GM21717 (cell line): ENCODE measurements around the gene TP53BP2.

ENCODE experiments used
- ATAC-seq: cut with Tn5 transposase; IDR thresholded peaks from one replicate; pipeline ENCODE4 v1.9.1; 2021; ENCODE audit warnings: mild to moderate bottlenecking, moderate library complexity; ENCODE audit not compliant: unreplicated experiment

Gene TP53BP2

DNA sequence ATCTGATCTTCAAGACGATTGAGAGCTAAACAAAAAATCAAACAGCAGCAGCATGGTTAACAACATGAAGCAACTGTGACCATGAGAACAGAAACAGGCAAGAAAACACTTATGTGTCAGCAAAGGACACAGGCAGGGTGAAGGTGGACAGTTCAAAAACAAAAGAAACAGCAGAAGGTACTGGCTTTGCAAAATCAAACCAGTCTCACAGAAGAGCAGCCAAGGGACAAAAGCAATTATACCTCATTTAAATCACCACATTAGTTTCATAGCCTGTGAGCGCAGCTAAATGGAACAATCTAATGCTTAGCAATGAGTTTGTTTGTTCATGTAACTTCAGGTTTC is 74.3 kb downstream of the TP53BP2 start:
- no peak for ATAC-seq

DNA sequence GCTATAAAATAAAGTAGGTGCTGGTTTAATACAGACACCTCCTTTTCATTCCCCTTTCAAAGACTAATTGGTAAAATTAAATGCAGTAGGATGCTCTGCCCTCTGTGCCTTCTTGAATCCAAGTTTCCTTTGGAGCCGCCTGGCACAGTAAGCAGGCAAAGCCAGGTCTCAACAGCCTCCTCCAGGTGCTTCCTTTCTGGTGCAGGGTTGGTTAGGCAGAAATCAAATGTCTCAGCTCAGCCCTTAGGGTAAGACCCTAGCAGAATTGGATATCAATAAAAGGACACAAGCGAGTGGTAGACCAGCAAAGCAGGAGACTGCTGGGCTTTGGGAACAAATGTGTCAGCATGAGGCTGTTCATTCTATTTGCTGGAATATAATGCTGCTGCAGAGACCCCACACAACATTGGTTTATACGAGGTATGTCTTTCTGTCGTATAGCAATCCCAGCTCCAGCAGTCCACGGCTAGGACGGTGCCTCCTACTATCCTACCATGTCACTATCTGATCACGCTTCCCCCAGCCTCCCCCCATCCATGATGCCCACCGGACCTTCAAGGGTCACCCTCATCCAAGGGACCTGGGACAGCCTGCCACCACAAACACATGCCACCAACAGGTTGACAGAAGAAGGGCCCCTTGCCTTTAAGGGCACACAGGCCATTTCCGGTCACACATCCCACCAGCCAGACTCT is 75.0 kb downstream of the TP53BP2 start:
- no peak for ATAC-seq

DNA sequence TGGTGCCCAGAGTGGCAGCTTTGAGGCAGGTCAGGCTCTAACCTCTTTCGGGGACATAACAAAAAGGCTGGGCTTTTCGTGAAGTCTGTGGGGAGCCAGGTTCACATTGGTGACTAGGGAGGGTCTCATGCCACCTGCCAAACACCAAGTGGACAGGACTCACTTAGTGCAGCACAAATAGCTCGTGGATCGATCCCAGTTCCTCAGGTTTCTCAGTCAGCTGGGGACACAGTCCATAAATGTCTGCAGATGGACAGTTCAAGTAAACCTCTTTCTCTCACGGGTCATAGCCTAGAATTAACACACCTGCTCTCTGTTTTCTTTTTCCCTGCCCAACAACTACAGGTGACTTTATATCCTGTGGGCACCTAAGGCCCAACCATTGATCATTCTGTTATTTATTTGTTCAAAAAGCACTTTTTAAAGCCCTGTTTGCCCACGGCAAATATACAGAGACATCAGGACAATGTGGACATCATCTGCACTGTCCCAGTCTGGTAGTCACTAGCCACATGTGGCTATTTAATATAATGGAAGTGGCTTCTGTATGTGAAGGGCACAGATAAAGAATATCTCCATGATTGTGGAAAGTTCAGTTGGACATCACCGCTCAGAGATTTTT is 79.9 kb downstream of the TP53BP2 start:
- ATAC-seq, result no peak

DNA sequence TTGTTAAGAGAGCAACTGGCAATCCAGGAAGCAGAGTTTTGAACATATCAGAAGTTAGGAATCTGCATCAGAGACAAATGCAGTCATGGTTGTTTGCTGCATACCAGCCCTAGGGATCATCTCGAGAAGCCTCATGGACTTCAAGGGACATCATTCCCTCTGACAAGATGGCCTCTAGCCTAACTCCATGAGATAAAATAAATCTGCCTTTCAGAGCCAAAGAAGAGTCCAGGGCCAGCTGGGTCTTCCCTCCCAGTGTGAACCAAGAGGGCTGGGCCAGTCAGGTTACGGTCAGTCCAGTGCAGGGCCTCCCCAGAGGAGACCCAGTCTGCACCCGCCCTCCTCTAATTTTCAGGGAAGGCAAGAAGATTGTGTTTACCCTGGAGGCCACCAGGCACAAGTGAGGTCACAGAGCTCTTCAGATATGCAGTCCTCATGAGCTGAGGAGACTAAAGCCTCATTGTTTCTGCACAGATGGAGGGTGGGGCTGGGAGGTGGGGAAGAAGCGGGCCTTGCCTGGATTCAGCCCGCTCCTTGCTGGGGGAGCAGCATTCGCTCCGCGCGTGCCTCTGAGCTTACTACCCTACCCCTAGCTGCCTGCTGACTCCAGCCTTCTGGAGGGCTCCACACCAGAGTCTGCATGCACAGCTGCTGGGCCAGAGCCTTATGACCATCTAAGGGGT is 80.6 kb downstream of the TP53BP2 start:
- no peak for ATAC-seq

DNA sequence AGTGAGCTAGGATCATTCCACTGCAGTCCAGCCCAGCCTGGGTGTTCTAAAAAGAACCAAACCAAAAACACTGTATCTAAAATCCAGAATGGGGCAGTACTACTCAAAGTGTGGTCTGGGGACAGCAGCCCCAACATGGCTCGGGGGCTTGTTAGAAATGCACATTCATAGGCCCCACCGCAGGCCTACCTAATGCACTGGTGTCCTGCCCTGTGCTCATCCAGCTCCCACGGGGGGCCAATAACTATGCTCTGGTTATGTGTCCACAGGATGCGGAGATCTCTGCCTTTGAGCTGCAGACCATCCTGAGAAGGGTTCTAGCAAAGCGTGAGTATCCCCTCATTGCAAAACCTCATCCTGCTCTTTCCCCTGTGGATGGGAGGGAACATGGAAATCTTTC is 81.9 kb downstream of the TP53BP2 start:
- no peak for ATAC-seq

DNA sequence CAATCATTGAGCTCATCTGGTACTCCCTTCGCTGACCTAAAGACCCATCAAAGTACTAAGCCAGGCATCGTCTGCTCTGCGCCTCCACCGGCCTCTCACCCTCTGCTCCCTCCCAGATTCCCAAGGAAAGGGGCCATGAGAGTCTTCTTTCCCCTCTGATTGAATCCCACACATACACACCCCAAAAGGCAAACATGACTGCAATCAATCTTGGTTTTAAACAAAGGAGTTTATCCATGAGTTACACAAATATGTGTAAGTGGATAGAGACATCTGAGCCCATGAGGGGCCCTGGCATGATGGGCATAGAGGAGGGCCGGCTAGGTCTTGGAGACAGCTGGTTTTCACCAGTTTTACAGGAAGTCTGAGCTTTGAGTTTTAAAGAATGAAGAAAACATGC is 82.5 kb downstream of the TP53BP2 start:
- ATAC-seq, result no peak

DNA sequence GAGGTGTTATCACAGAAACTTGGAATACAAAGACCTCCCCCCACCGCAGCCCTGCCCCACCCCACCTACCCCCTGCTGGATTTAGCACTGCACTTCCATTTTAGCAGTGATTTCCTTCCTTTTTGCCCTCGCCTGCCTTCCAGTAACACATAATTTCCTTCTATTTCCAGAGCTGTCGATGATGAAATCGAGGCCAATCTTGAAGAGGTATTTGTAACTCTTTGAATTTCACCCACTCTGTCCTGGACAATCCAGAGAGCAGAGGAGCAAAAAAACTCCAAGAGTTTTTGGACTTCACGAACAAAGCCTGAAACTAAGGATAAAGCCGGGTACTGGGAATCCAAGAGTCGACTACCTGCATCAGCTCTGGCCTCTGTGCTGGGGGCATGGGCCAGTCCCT is 84.3 kb downstream of the TP53BP2 start:
- no peak for ATAC-seq

DNA sequence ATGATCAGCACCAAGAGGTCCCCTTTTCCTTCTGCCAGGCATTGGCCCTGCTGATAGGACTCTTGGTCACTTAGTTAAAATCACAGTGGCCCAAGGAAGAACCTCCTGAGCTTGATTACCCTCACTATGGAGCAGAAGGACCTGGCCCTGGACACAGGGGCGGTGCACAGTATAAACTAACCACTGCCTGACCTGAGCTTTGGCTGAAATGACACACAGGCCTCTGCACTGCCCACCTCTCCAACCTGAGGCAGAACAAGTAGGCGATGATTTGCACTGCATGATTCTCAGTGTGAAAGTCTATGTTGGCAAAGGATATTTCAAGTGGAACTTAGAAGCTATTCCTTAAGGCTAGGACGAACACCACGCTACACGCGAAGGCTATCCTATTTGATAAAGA is 84.9 kb downstream of the TP53BP2 start:
- no peak for ATAC-seq

DNA sequence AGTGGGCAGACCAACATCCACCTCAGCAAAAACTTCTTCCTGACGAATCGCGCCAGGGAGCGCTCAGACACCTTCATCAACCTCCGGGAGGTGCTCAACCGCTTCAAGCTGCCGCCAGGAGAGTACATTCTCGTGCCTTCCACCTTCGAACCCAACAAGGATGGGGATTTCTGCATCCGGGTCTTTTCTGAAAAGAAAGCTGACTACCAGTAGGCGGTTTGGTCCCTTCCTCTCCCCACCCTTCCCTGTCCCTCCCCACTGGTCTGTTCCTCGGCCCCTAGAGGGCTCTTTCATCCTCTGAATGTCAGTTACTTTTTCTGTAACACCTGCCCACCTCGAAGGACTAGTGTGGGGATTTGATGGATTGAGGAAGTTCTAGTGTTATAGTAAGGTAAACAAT is 86.5 kb downstream of the TP53BP2 start:
- ATAC-seq, result no peak

DNA sequence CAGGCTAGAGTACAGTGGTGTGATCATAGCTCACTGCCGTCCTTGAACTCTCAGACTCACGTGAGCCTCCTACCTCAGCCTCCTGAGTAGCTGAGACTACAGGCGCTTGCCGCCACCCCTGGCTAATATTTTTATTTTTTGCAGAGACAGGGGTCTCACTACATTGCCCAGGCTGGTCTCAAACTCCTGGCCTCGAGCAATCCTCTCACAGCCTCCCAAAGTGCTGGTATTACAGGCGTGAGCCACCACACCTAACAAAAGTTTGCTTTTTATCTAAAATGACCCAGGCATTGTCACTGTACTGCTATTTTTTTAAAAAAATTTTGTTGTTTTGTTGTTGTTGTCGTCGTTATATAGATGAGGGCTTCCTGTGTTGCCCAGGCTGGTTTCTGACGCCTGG is 87.0 kb downstream of the TP53BP2 start:
- no peak for ATAC-seq

DNA sequence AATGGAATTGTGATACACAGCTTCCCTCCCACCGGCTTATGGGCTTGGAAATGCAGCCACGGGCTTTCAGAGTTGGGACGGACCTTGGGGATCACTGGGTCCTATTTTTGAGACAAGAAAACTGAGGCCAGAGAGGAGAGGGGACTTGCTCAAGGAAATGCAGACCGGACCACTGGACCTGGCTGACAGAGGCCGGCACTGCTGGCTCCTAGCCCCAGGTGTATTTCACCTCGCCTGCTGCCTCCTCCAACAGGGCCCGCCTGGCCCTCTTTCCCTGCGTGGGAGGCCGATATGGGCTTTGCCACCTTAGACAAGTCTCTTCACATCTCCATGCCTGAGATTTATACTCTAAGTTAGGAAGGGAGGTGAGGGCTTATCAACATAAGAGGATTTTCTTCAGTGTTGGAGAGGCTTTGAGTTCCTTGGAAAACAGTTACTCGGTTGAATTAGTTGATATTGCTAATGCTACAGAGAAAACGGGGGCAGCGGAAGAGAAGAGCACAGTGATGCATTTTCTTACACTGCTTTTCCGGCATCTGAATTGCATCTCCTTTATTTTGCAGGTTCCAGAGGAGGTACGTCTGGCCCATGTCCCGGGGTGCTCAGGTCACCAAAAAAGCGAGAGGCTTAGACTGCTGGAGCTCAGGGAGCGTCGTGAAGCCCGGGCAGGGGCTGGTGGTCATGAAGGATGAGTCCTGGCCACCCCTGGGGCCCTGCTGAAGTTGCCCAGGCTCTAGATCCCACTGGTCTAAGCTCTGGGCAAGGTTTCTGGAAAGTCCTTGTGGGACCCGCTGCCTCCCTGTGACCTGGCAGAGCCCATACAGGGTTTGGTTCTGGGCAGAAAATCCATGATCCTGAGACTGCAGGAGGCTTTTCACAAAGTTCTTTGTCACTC is 88.7 kb downstream of the TP53BP2 start:
- ATAC-seq, result no peak

DNA sequence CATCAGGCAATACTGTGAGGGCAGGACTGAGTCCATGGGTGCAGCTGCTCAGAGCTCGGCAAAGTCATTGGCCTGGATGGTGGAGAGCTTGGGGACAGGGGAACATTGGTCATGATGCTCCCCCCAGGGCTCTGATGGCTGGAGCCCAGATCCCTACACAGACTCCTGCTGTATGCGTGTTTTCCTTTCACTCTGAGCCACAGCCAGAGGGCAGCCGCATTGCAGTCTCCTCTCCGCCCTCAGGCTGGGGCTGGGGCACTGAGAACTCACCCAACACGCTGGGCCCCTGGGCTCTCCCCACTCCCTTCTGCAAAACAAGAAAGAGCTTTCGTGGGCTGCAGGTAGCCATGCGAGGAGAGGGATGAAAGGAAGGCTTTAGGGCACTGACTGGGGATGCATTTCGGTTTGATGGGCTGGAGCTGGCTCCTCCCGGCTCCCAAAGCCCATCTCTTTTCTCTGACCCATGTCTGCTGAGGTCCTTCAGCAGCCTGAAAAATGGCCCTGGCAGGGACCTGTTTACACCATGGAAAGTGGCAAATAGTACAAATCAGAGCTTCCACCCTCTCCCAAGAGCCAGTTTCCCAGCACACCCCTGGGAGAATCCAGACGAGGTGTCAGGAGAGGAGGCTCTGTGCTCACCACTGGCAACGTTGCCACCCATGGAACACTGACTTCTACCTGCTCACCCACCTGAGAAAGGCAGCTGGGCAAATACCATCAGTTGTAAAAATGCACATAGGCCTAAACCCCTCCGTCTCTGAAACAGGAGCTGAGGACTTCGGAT is 89.6 kb downstream of the TP53BP2 start:
- ATAC-seq, result no peak

DNA sequence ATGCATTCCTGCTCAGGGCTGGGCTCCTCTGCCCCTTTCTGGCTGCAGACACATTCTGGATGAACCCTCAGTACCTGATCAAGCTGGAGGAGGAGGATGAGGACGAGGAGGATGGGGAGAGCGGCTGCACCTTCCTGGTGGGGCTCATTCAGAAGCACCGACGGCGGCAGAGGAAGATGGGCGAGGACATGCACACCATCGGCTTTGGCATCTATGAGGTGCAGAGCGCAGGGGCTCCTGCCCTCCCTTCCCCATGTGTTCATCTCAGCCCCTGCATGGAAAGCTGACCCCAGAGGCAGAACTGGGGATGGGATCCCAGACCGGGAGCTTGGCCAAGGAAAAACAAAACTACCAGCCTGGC is 90.3 kb downstream of the TP53BP2 start:
- ATAC-seq, result no peak

DNA sequence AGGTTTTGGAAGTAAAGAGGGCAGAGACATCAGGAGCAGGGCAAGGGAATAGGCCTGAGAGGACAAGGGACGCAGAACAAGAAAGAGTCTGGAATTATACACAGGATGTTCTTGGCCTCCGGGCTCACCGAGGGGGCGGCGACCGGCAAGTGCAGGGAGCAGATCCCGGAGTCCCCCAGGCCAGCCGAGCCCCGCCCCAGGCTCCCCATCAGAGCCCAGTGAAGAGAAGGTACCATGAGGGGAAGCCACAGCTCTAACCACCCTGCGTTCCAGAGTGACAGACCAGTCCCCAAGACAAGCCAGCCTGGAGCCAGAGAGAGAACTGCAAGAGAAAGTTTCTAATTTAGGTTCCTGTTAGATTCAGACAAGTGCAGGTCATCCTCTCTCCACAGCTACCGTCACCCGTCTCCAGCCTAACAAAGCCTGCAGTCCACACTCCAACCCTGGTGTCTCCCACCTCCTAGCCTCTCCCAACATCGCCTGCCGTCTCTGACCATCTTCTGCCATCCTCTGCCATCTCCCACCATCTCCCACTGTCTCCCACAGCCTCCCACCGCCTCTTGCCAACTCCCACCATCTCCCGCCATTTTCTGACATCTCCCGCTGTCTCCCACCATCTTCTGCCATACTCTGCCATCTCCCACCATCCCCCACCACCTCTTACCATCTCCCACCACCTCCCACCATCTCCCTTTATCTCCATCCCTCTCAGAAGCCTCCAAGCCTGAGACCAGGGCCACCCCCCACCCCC is 90.9 kb downstream of the TP53BP2 start:
- ATAC-seq, result no peak

DNA sequence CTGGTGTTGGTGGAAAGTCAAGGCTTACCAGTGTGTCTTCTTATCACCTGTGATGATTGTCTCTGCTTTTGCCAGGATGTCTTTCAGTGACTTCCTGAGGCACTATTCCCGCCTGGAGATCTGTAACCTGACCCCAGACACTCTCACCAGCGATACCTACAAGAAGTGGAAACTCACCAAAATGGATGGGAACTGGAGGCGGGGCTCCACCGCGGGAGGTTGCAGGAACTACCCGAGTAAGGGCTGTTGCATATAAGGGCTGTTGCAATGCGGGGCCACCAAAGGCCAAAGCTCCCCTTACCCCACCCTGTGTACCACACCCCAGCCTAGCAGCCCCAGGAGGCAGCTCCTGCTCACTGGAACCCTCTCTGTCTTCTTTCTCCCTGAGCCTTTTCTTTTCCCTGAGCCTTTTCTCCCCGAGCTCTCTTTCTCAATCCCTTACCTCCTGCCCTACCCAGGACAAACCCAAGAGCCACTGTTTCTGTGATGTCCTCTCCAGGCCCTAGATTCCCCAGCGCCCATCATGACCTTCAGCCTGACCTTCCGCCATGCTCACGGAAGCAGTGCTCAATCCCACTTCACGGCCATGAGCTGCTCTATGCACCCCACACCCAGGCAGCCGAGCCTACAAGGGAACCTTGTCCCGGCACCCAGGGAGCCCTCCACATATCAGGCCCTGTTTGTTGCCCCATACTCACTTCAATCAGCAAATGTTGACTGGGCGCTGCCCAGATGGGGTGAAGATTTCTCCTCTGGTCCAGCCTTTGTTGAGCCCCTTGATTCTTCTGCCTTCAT is 92.8 kb downstream of the TP53BP2 start:
- no peak for ATAC-seq

DNA sequence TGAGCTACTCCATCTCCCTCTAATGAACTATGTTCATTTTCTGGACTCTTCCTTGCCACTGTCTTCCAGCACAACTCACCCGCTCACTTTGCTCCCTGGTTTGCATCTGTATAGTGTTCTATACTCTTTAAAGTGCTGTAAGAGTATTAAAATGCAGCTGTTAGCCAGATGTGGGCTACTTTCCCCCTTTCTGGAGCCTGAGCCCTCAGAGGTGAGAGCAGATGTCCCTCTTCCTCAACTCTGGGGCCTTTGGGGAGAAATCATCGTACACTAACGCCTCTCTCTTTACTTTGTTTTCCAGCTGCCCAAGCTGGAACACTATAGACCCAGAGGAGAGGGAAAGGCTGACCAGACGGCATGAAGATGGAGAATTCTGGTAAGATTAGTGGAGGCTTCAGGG is 94.1 kb downstream of the TP53BP2 start:
- no peak for ATAC-seq

DNA sequence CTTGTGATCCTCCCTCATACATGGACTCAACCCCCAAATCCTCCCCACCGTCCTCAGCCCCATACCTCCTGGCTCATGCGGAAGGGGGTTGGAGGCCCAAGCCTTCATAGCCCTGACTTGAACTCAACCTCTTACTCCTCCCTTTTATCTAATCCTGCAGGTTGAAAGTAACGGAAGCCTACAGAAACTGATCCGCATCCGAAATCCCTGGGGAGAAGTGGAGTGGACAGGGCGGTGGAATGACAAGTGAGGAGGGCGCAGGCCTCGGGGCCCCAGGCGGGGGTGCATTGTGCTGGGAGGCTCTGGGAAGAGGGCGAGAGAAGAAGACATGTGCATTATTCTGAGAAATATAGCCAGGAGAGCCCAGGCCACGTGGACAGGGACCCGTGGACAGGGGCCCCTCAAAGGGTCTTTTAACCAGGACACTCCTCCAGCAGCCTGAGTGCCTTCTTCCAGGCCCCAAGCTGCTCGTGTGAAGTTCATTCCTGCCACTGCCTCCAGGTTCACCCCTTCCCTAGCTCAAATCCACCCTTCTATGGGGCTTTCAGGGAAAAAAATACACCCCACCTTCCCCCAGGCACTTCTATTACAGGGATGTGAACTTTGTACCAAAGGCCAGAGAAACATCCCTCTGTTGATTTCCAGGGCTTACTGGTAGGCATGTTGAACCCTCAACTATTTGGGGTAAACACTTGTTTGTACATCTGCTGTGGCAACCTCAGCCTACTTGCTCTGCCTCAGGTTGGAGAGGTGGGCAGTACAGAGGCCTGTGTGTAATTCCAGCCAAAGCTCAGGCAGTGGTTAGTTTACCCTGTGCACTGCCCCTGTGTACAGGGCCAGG is 94.8 kb downstream of the TP53BP2 start:
- ATAC-seq, result no peak
